Measurements from ENCODE around the gene RHEB.

DNA sequence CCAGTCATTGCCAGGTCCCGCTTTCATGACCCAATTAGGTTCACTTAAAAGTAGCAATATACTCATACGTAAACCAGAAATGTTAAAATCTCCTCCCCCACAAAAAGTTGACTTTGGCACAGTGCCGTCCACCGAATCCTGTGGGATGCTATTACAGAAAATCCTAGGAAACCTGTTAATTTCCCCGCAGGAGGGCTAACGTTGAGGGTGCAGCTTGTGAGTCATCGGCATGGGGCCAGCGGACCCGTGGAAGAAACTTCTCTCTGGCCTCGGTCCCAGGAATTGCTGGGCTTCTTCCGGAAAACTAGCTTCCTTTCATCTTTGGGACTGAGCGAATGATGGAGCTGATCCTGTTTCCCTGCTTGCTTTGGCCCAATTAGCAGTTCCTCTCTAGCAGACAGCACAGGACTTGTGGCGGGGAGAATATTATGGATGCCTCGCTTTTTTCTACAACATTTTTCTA is 93.2 kb downstream of the RHEB start:
- TF ChIP-seq, protein P1, sequence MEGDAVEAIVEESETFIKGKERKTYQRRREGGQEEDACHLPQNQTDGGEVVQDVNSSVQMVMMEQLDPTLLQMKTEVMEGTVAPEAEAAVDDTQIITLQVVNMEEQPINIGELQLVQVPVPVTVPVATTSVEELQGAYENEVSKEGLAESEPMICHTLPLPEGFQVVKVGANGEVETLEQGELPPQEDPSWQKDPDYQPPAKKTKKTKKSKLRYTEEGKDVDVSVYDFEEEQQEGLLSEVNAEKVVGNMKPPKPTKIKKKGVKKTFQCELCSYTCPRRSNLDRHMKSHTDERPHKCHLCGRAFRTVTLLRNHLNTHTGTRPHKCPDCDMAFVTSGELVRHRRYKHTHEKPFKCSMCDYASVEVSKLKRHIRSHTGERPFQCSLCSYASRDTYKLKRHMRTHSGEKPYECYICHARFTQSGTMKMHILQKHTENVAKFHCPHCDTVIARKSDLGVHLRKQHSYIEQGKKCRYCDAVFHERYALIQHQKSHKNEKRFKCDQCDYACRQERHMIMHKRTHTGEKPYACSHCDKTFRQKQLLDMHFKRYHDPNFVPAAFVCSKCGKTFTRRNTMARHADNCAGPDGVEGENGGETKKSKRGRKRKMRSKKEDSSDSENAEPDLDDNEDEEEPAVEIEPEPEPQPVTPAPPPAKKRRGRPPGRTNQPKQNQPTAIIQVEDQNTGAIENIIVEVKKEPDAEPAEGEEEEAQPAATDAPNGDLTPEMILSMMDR (IDR thresholded peaks at IDR 0.05; ENCODE audit: insufficient read depth, low read depth, low read length), result no peak
- no peak for TF ChIP-seq EZH2 (IDR thresholded peaks at IDR 0.05; ENCODE audit: insufficient read depth, low read length)

Measured in astrocyte (in vitro differentiated cells and primary cell).